ENCODE data around the gene ASXL2. TPM values are rescaled to one million over a fixed set of nuclear protein-coding genes. Genes with fewer than 3 reads are reported as not detected.

ASXL2 gene
- total RNA-seq, 1 experiment from 2014 or later: 32.7 TPM

DNA sequence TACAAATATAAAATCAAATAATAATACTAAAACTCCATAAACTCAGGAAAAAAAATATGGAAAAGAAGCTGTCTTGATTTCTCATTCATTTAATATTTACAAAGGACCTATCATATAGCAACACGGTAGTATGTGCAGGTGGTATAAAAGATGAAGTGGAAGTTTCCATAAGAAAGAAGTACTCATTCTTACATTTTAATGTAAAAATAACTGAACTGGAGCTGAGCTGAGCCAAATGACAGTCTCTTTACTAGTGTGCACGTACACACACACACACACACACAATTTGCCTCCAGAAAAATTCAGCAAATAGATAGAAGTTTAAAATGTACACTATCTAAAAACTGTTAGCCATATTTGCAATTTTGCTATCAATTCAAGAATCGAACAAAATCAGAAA is 54.1 kb downstream of the ASXL2 start:
- TF ChIP-seq CTCF (conservative IDR thresholded peaks at IDR 0.05): no peak
- Histone ChIP-seq H2BK20ac (ENCODE audit: low read depth, low read length, poor library complexity, severe bottlenecking) (no peak overlapping the region), H3K23me2 (ENCODE audit: insufficient read length, low read depth, low read length, poor library complexity, severe bottlenecking) (no peaks in the 10 kb centered on the region), H3K27me3 (ENCODE audit: insufficient read depth, low read length) (no peaks in the 10 kb centered on the region), H3K4ac (ENCODE audit: low read depth, low read length) (no peak overlapping the region), H2AK5ac (ENCODE audit: insufficient read length, low read length) (no peak overlapping the region), H2AFZ (ENCODE audit: low read length) (no peak overlapping the region), H4K8ac (replicated peaks; ENCODE audit: insufficient read length, low read depth, low read length) (no peak overlapping the region), H3K23ac (ENCODE audit: insufficient read length, low read depth, low read length) (no peak overlapping the region), H3K4me1 (ENCODE audit: insufficient read depth, low read length) (no peaks in the 10 kb centered on the region), H3K79me1 (ENCODE audit: insufficient read depth, low read depth, low read length, poor library complexity, severe bottlenecking) (no peaks in the 10 kb centered on the region), H2BK15ac (ENCODE audit: low read depth, low read length) (no peak overlapping the region), H4K20me1 (ENCODE audit: control insufficient read depth, insufficient read depth, insufficient read length) (no peaks in the 10 kb centered on the region), H3K56ac (ENCODE audit: insufficient read length, low read depth, low read length) (no peak overlapping the region), H3K27ac (ENCODE audit: insufficient read length, low read depth, low read length) (no peak overlapping the region), H3K79me2 (ENCODE audit: insufficient read depth, low read length) (peaks cover 2% of the 10 kb centered on the region; the same call in 1 of the 2 replicates), H3K4me2 (ENCODE audit: insufficient read depth, insufficient read length, low read length) (no peak overlapping the region), H3T11ph (ENCODE audit: low read length) (no peak overlapping the region), H3K18ac (ENCODE audit: insufficient read length, low read depth, low read length) (no peak overlapping the region), H3K9me3 (ENCODE audit: control insufficient read depth, low read depth, low read length) (no peaks in the 10 kb centered on the region), H3K14ac (ENCODE audit: insufficient read depth, low read length) (no peak overlapping the region), H4K91ac (ENCODE audit: insufficient read length, low read depth, low read length) (no peak overlapping the region), H4K5ac (ENCODE audit: insufficient read length, low read depth, low read length) (no peak overlapping the region), H2BK120ac (ENCODE audit: low read depth, low read length, poor library complexity, severe bottlenecking) (no peak overlapping the region), H3K9ac (ENCODE audit: extremely low read depth, insufficient read length, low read length) (no peak overlapping the region), H2BK5ac (ENCODE audit: insufficient read length, low read length) (no peak overlapping the region), H2BK12ac (ENCODE audit: insufficient read length, low read depth, low read length) (no peak overlapping the region)
- H3K9me3 Mint-ChIP-seq: no peaks in the 10 kb centered on the region
- peaks cover 2 to 8% (median 2%) of the 10 kb centered on the region in 3 experiments; a peak in 4 of 7 replicates for H3K36me3 Mint-ChIP-seq (ENCODE audit: insufficient read depth in 1 of 3, low read depth in 3 of 3)
- H3K27ac Mint-ChIP-seq: no peak overlapping the region
- peaks cover 11 to 17% of the 10 kb centered on the region in 2 experiments for H3K4me1 Mint-ChIP-seq
- no CpG with 5 or more reads among the region's 3 CpGs for WGBS (ENCODE audit: extremely low coverage, insufficient read length, low lambda C conversion rate)
- no peaks in the 10 kb centered on the region for H3K27me3 Mint-ChIP-seq (ENCODE audit: low read depth)
- no peak for DNase-seq
- H3K4me3 Mint-ChIP-seq: no peak overlapping the region
